H1 (cell line): ENCODE results near the gene VWF. TPM values are rescaled to one million over a fixed set of nuclear protein-coding genes. Genes with fewer than 3 reads are reported as not detected.

Experiments used
- CTCF ChIA-PET: fragments of 300-600 bp; sonication (Branson Sonifier 250); formaldehyde crosslinking; loops from one replicate; lab custom pipeline; 2021; ENCODE audit not compliant: partially characterized antibody; lab: Charles Lee
- POLR2A ChIA-PET: fragments of 300-600 bp; sonication (Branson Sonifier 250); formaldehyde crosslinking; loops from one replicate; lab custom pipeline; 2021; ENCODE audit warnings: inconsistent platforms; ENCODE audit not compliant: partially characterized antibody; lab: Charles Lee
- DNase-seq, 2 experiments: peaks; one replicate each; pipeline versions ENCODE4 v3.0.0 to v3.0.0-alpha.2; 2010 to 2022; ENCODE audit warnings: low spot score in 2 of 2, low read depth in 1 of 2, mixed read lengths in 1 of 2
- FAIRE-seq: peaks from 2 replicates; lab custom pipeline; 2011; peaks lifted over from hg19 to GRCh38; lab: Jason Lieb, UNC
- H2AFZ ChIP-seq: 2 replicates; pipeline ENCODE4 v1.8.1; 2012; ENCODE audit warnings: low read length, inconsistent platforms
- H2AK5ac ChIP-seq: 2 replicates; pipeline ENCODE4 v1.6.1; 2013; ENCODE audit warnings: low read depth, low read length
- H2BK120ac ChIP-seq: replicated peaks from 2 replicates; pipeline ENCODE3; 2013; ENCODE audit warnings: low read depth, low read length, inconsistent platforms
- H2BK12ac ChIP-seq: 2 replicates; pipeline ENCODE4 v1.6.1; 2013; ENCODE audit warnings: low read depth, low read length
- H2BK15ac ChIP-seq: 2 replicates; pipeline ENCODE4 v1.6.1; 2013; ENCODE audit warnings: low read length
- H2BK20ac ChIP-seq: 2 replicates; pipeline ENCODE4 v1.6.1; 2013; ENCODE audit warnings: low read length
- H2BK5ac ChIP-seq: 2 replicates; pipeline ENCODE4 v1.6.1; 2013; ENCODE audit warnings: low read depth, low read length
- H3K14ac ChIP-seq: 2 replicates; pipeline ENCODE4 v1.6.1; 2013; ENCODE audit warnings: inconsistent platforms; ENCODE audit not compliant: insufficient read length
- H3K18ac ChIP-seq: 2 replicates; pipeline ENCODE4 v1.6.1; 2013; ENCODE audit warnings: low read length; ENCODE audit errors: extremely low read depth
- H3K23ac ChIP-seq: 2 replicates; pipeline ENCODE4 v1.6.1; 2013; ENCODE audit warnings: inconsistent platforms; ENCODE audit not compliant: insufficient read length
- H3K23me2 ChIP-seq: 2 replicates; pipeline ENCODE4 v1.6.1; 2013; ENCODE audit warnings: low read depth, low read length
- H3K27ac ChIP-seq: 2 replicates; pipeline ENCODE4 v1.6.1; 2011; ENCODE audit warnings: low read depth, low read length, inconsistent platforms
- H3K27me3 ChIP-seq, 4 experiments: replicated peaks in 1 of 4; 1 replicate in 1 of 4; 2 replicates in 3 of 4; pipeline versions ENCODE4 v1.6.1 to v1.8.1; 2011 to 2013; ENCODE audit warnings: low read length in 3 of 4, mild to moderate bottlenecking in 3 of 4, inconsistent platforms in 2 of 4, mixed read lengths in 2 of 4, moderate library complexity in 1 of 4; ENCODE audit not compliant: control insufficient read depth in 3 of 4, insufficient read depth in 3 of 4; ENCODE audit errors: extremely low read depth in 1 of 4
- H3K36me3 ChIP-seq, 4 experiments: 2 replicates each; pipeline versions ENCODE4 v1.6.1 to v1.8.1; 2011 to 2013; ENCODE audit warnings: mild to moderate bottlenecking in 4 of 4, low read length in 3 of 4, moderate library complexity in 2 of 4, control low read depth in 1 of 4, inconsistent platforms in 1 of 4; ENCODE audit not compliant: insufficient read depth in 4 of 4, control insufficient read depth in 2 of 4
- H3K4ac ChIP-seq: replicated peaks from 2 replicates; pipeline ENCODE3; 2013; ENCODE audit warnings: low read length, low read depth, mixed read lengths, inconsistent platforms; ENCODE audit not compliant: insufficient read length
- H3K4me1 ChIP-seq, 4 experiments: replicated peaks in 1 of 4; 1 replicate in 1 of 4; 2 replicates in 3 of 4; pipeline versions ENCODE4 v1.6.1 to v1.8.1; 2011 to 2013; ENCODE audit warnings: low read length in 3 of 4, inconsistent platforms in 2 of 4, mixed read lengths in 1 of 4; ENCODE audit not compliant: insufficient read depth in 4 of 4, control insufficient read depth in 3 of 4
- H3K4me2 ChIP-seq, 2 experiments: 2 replicates each; pipeline versions ENCODE4 v1.6.1 to v1.8.1; 2011 to 2013; ENCODE audit warnings: low read depth in 2 of 2, low read length in 2 of 2, control low read depth in 1 of 2, inconsistent platforms in 1 of 2, mild to moderate bottlenecking in 1 of 2; ENCODE audit not compliant: insufficient read depth in 1 of 2
- H3K4me3 ChIP-seq, 4 experiments: fragments of 200-600, 300-600 bp in 1 of 4; sonication (generic), shearing (Covaris generic), sonication (Bioruptor Twin) in 1 of 4; 2 replicates each; pipeline versions ENCODE4 v1.5.1 to v1.8.1; 2011 to 2016; ENCODE audit warnings: low read length in 4 of 4, low read depth in 3 of 4, control low read depth in 2 of 4, inconsistent platforms in 2 of 4, mild to moderate bottlenecking in 2 of 4, mixed read lengths in 1 of 4, moderate library complexity in 1 of 4; ENCODE audit not compliant: insufficient read depth in 2 of 4; ENCODE audit errors: extremely low read depth in 1 of 4
- H3K56ac ChIP-seq: replicated peaks from 2 replicates; pipeline ENCODE3; 2013; ENCODE audit warnings: low read depth, mild to moderate bottlenecking, mixed read lengths, low read length, inconsistent platforms; ENCODE audit not compliant: insufficient read length
- H3K79me1 ChIP-seq: 2 replicates; pipeline ENCODE4 v1.6.1; 2013; ENCODE audit warnings: low read depth, low read length, control low read depth
- H3K79me2 ChIP-seq, 2 experiments: 2 replicates each; pipeline versions ENCODE4 v1.6.1 to v1.8.1; 2012 to 2013; ENCODE audit warnings: low read length in 2 of 2, mild to moderate bottlenecking in 2 of 2, inconsistent platforms in 1 of 2; ENCODE audit not compliant: insufficient read depth in 2 of 2, control insufficient read depth in 1 of 2
- H3K9ac ChIP-seq, 4 experiments: replicated peaks in 1 of 4; 1 replicate in 1 of 4; 2 replicates in 3 of 4; pipeline versions ENCODE4 v1.6.1 to v1.8.1; 2011 to 2013; ENCODE audit warnings: low read depth in 3 of 4, low read length in 3 of 4, control low read depth in 2 of 4, mild to moderate bottlenecking in 2 of 4, moderate library complexity in 2 of 4, inconsistent platforms in 1 of 4; ENCODE audit errors: extremely low read depth in 1 of 4
- H3K9me3 ChIP-seq, 2 experiments: 2 replicates each; pipeline versions ENCODE4 v1.6.1 to v1.8.1; 2012 to 2013; ENCODE audit warnings: mild to moderate bottlenecking in 2 of 2, moderate library complexity in 2 of 2, control low read depth in 1 of 2, inconsistent platforms in 1 of 2, low read depth in 1 of 2, low read length in 1 of 2, mixed read lengths in 1 of 2; ENCODE audit not compliant: insufficient read depth in 2 of 2
- H4K20me1 ChIP-seq, 2 experiments: replicated peaks in 1 of 2; 2 replicates each; pipeline versions ENCODE3 to v1.8.1; 2011 to 2013; ENCODE audit warnings: inconsistent platforms in 2 of 2, low read length in 2 of 2, mild to moderate bottlenecking in 1 of 2; ENCODE audit not compliant: insufficient read depth in 2 of 2, control insufficient read depth in 1 of 2
- H4K5ac ChIP-seq: 2 replicates; pipeline ENCODE4 v1.6.1; 2013; ENCODE audit warnings: low read length, low read depth, mixed read lengths, inconsistent platforms; ENCODE audit not compliant: insufficient read length
- H4K8ac ChIP-seq: 2 replicates; pipeline ENCODE4 v1.8.0; 2013; ENCODE audit warnings: mild to moderate bottlenecking, moderate library complexity, low read length, inconsistent platforms; ENCODE audit not compliant: insufficient read depth; ENCODE audit errors: extremely low read depth
- H4K91ac ChIP-seq: replicated peaks from 2 replicates; pipeline ENCODE3; 2013; ENCODE audit warnings: low read length, mixed read lengths, inconsistent platforms; ENCODE audit not compliant: insufficient read length
- BCL11A ChIP-seq, 2 experiments: IDR thresholded peaks; one replicate each; pipeline ENCODE4 v1.6.1; 2011; ENCODE audit warnings: low read depth in 2 of 2, low read length in 2 of 2, mild to moderate bottlenecking in 2 of 2
- CHD2 ChIP-seq: IDR thresholded peaks from 2 replicates; pipeline ENCODE4 v1.6.1; 2012; ENCODE audit warnings: low read length, improper control_type of control experiment
- EGR1 ChIP-seq: IDR thresholded peaks from 2 replicates; pipeline ENCODE4 v1.6.1; 2011; ENCODE audit warnings: low read depth, low read length, borderline replicate concordance
- JUND ChIP-seq: IDR thresholded peaks from 2 replicates; pipeline ENCODE4 v1.6.1; 2011; ENCODE audit warnings: mild to moderate bottlenecking, improper control_type of control experiment, low read length
- POLR2A ChIP-seq, 2 experiments: IDR thresholded peaks; 1 replicate in 1 of 2; 2 replicates in 1 of 2; pipeline ENCODE4 v1.6.1; 2011; ENCODE audit warnings: low read depth in 2 of 2, low read length in 2 of 2, mild to moderate bottlenecking in 2 of 2; ENCODE audit errors: control extremely low read depth in 1 of 2
- TAF7 ChIP-seq: optimal IDR thresholded peaks from 2 replicates; pipeline ENCODE3; 2011; ENCODE audit warnings: low read depth, mild to moderate bottlenecking, inconsistent platforms, low read length, moderate library complexity, borderline replicate concordance
- YY1 ChIP-seq: IDR thresholded peaks from 2 replicates; pipeline ENCODE4 v1.6.1; 2011; ENCODE audit warnings: low read depth, mild to moderate bottlenecking, low read length
- WGBS, 2 experiments: shearing (Covaris generic) in 1 of 2; methylation state at CpG; one replicate each; pipeline versions ENCODE4 v1.1.6 to v1.1.7; 2013 to 2015; ENCODE audit warnings: low lambda C conversion rate in 2 of 2, mixed read lengths in 2 of 2, inconsistent platforms in 1 of 2, low coverage in 1 of 2, missing lambda C conversion rate in 1 of 2; ENCODE audit not compliant: insufficient replicate concordance in 2 of 2, insufficient coverage in 1 of 2, insufficient read length in 1 of 2; ENCODE audit errors: extremely low coverage in 1 of 2, missing lambda C conversion rate in 1 of 2; 5-methylcytosine and 5-hydroxymethylcytosine counted together
- polyA plus RNA-seq, 7 experiments: library from polyadenylated mRNA; depleted of rRNA in 3 of 7; stranded (reverse) in 5 of 7; unstranded in 2 of 7; fragments of >200 nt in 5 of 7; fragments of 200-250 nt in 2 of 7; gene quantifications; 1 replicate in 5 of 7; 2 replicates in 1 of 7; 4 replicates in 1 of 7; pipeline versions ENCODE4 v1.2.1 to v1.2.3, GENCODE V29; 2011 to 2013; ENCODE audit warnings: missing spikeins in 2 of 7, mixed read lengths in 2 of 7
- total RNA-seq: library from RNA; stranded (reverse); fragmentation: NEBNext Ultra II Directional; extraction: Animal tissue kit (Norgen Biotek cat#: 25700); gene quantifications from 2 replicates; pipeline ENCODE4 v1.2.1, GENCODE V29; 2021

The VWF gene
- total and polyA plus RNA-seq, 2 of the 8 experiments (the other 6 are each of a cell fraction or from before 2014, with no cell fraction given) = 0.39 to 0.60 TPM

DNA sequence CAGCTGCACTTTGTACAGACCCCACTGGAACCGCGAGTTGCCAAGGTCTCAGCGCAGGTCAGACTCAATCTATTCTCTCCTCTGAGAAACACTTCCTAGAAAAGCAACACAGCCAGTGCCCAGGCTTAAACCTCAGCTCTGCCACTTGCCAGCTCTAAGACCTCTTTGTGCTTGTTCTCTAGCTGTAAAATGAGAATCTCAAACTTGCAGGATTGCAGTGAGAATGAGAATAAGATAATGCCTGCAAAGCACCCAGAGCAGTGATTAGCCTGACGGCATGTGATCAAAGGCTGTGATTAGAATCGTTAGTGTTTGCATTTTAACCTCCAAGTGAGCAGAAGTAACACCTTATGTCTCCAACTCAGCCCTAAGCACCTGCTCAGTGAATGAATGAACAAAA lies 200.7 kb downstream of the VWF start:
- Histone ChIP-seq H3K4me2 (no peak overlapping the region), H3K9ac (no peak overlapping the region), H2BK15ac (no peak overlapping the region), H2BK20ac (no peak overlapping the region), H4K5ac (no peak overlapping the region), H3K4ac (no peak overlapping the region), H3K14ac (no peak overlapping the region), H3K79me2 (no peaks in the 10 kb centered on the region), H2BK5ac (no peak overlapping the region), H3K4me3 (no peak overlapping the region), H4K8ac (no peak overlapping the region), H3K23me2 (peaks cover 4% of the 10 kb centered on the region; the same call in 1 of the 2 replicates), H3K18ac (no peak overlapping the region), H3K9me3 (no peaks in the 10 kb centered on the region), H3K23ac (no peak overlapping the region), H2BK120ac (no peak overlapping the region), H4K91ac (no peak overlapping the region), H2BK12ac (no peak overlapping the region), H2AFZ (no peak overlapping the region), H3K36me3 (no peaks in the 10 kb centered on the region), H3K27ac (no peak overlapping the region), H4K20me1 (no peaks in the 10 kb centered on the region), H3K79me1 (no peaks in the 10 kb centered on the region), H3K56ac (no peak overlapping the region), H3K27me3 (no peaks in the 10 kb centered on the region), H3K4me1 (no peaks in the 10 kb centered on the region), H2AK5ac (no peak overlapping the region)
- ChIA-PET CTCF (interaction anchor here (0.6 to 1.6 kb wide), 5 partner anchors 10 to 836 kb away, joined by 3 to 6 read pairs (median 4); no protein-coding TSS in a partner anchor), POLR2A (interaction anchor here (1.3 kb wide), 1 partner anchor 22 kb away, joined by 4 read pairs; the partner anchor contains the start of gene ANO2)
- WGBS, 2 experiments = 89% methylated on average over 5 of the region's 5 CpGs; no CpG with 5 or more reads in 1 of the 2 experiments
- DNase-seq (no peak), FAIRE-seq (no peak)
- no peak for TF ChIP-seq YY1
- TF ChIP-seq TAF7 = no peak
- TF ChIP-seq JUND = no peak
- no peak for TF ChIP-seq POLR2A (IDR thresholded peaks at IDR 0.05; ENCODE audit: control extremely low read depth in 1 of 2, low read depth in 2 of 2, low read length in 2 of 2)
- TF ChIP-seq CHD2 = no peak
- no peak for TF ChIP-seq BCL11A (IDR thresholded peaks at IDR 0.05; ENCODE audit: low read depth in 2 of 2, low read length in 2 of 2)
- no peak for TF ChIP-seq EGR1
